Subcutaneous preadipocyte (primary cell): ENCODE measurements around the gene CSE1L. TPM values are rescaled to one million over a fixed set of nuclear protein-coding genes. Genes with fewer than 3 reads are reported as not detected.

Experiments
- small RNA-seq: library from RNA; depleted of rRNA; stranded (forward); fragments of <200 nt; gene quantifications from one replicate; pipeline ENCODE3, GENCODE V24; 2012
- total RNA-seq: library from RNA; depleted of rRNA; stranded (reverse); fragments of >200 nt; gene quantifications from 2 replicates; pipeline ENCODE4 v1.2.3, GENCODE V29; 2012

CSE1L gene, protein sequence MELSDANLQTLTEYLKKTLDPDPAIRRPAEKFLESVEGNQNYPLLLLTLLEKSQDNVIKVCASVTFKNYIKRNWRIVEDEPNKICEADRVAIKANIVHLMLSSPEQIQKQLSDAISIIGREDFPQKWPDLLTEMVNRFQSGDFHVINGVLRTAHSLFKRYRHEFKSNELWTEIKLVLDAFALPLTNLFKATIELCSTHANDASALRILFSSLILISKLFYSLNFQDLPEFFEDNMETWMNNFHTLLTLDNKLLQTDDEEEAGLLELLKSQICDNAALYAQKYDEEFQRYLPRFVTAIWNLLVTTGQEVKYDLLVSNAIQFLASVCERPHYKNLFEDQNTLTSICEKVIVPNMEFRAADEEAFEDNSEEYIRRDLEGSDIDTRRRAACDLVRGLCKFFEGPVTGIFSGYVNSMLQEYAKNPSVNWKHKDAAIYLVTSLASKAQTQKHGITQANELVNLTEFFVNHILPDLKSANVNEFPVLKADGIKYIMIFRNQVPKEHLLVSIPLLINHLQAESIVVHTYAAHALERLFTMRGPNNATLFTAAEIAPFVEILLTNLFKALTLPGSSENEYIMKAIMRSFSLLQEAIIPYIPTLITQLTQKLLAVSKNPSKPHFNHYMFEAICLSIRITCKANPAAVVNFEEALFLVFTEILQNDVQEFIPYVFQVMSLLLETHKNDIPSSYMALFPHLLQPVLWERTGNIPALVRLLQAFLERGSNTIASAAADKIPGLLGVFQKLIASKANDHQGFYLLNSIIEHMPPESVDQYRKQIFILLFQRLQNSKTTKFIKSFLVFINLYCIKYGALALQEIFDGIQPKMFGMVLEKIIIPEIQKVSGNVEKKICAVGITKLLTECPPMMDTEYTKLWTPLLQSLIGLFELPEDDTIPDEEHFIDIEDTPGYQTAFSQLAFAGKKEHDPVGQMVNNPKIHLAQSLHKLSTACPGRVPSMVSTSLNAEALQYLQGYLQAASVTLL
- total RNA-seq = 111 and 149 TPM in 2 replicates

DNA sequence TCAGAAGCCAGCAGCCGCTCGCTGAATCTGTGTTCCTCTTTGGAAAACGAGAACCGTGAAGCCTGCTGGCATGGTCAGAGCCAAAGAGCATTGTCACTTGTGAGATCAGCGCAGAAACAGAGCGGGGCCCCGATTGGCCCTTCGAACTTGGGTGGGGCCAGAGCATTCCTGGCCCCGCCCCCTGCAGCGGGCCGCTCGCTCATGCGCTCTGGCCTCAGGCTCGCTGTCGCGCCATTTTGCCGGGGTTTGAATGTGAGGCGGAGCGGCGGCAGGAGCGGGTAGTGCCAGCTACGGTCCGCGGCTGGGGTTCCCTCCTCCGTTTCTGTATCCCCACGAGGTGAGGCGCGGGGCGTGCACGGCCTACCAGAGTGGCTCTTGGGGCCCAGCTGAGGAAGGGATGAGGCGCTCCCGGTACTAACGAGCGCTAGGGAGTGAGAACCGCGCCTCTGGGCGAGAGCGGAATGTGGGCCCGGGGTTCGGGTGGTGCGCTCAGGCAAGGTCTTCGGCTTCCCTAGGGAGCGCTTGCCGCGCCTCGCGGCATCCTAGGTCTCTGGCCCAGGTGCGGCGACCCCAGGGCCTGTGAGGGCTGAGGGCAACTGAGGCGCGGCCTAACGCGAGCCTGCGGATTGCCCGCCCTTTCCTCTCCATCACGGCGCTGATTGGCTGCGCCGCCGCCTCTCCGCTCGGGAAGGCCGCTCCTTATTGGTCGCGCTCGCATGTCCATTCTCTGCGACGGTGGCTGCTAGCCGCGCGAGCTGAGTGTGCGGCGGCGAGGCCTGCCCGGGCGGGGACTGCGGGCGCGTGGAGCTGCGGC lies at the start of gene CSE1L:
TSS of gene CSE1L (plus strand) at position 226 of the 814 bp plus-strand sequence. CDS start 12,152 bp downstream, outside the sequence.

Small RNAs within 50 kb of the gene (small RNA-seq; reads per million reads assigned to genes)
- gene SNAP23P1 = not detected

Other genes starting within 250 kb of the CSE1L start
- gene PREX1, start 218.3 kb upstream of the CSE1L start, total RNA-seq = 0.73 and 31.3 TPM in 2 replicates
- gene ARFGEF2, start 124.6 kb upstream of the CSE1L start, total RNA-seq = 23.9 and 34.4 TPM in 2 replicates
- 51.1 and 57.5 TPM in 2 replicates for gene STAU1, start 142.0 kb downstream of the CSE1L start, total RNA-seq
- gene DDX27, start 173.1 kb downstream of the CSE1L start, total RNA-seq = 36.4 and 40.3 TPM in 2 replicates
- gene ZNFX1, start 231.7 kb downstream of the CSE1L start, total RNA-seq = 33.4 and 36.9 TPM in 2 replicates